ENCODE results near the gene CYP2E1. TPM values are rescaled to one million over a fixed set of nuclear protein-coding genes. Genes with fewer than 3 reads are reported as not detected.

The CYP2E1 gene
- total RNA-seq, 1 experiment from 2014 or later, result 0.13 TPM

GRCh38 chr10:133523631-133524203 is 3.4 kb upstream of the CYP2E1 start:
- Mint-ChIP-seq H3K4me3 (no peak overlapping the region), H3K27ac (no peak overlapping the region), H3K36me3 (ENCODE audit: insufficient read depth in 1 of 3, low read depth in 3 of 3) (peaks cover 0 to 8% (median 0%) of the 10 kb centered on the region in 3 experiments; a peak in 4 of 7 replicates), H3K9me3 (peaks cover 78 to 85% of the 10 kb centered on the region in 2 experiments), H3K4me1 (no peaks in the 10 kb centered on the region), H3K27me3 (ENCODE audit: low read depth) (no peaks in the 10 kb centered on the region)
- Histone ChIP-seq H4K20me1 (ENCODE audit: control insufficient read depth, insufficient read depth, insufficient read length) (no peaks in the 10 kb centered on the region), H3K56ac (ENCODE audit: insufficient read length, low read depth, low read length) (no peak overlapping the region), H2BK20ac (ENCODE audit: low read depth, low read length, poor library complexity, severe bottlenecking) (no peak overlapping the region), H3K27me3 (ENCODE audit: insufficient read depth, low read length) (no peaks in the 10 kb centered on the region), H2AK5ac (ENCODE audit: insufficient read length, low read length) (no peak overlapping the region), H4K5ac (ENCODE audit: insufficient read length, low read depth, low read length) (no peak overlapping the region), H3K14ac (ENCODE audit: insufficient read depth, low read length) (no peak overlapping the region), H2BK120ac (ENCODE audit: low read depth, low read length, poor library complexity, severe bottlenecking) (no peak overlapping the region), H3T11ph (ENCODE audit: low read length) (no peak overlapping the region), H3K4ac (ENCODE audit: low read depth, low read length) (no peak overlapping the region), H3K23me2 (ENCODE audit: insufficient read length, low read depth, low read length, poor library complexity, severe bottlenecking) (no peaks in the 10 kb centered on the region), H3K9ac (ENCODE audit: extremely low read depth, insufficient read length, low read length) (no peak overlapping the region), H3K23ac (ENCODE audit: insufficient read length, low read depth, low read length) (no peak overlapping the region), H2BK5ac (ENCODE audit: insufficient read length, low read length) (no peak overlapping the region), H3K79me2 (ENCODE audit: insufficient read depth, low read length) (no peaks in the 10 kb centered on the region), H3K4me2 (ENCODE audit: insufficient read depth, insufficient read length, low read length) (no peak overlapping the region), H2BK12ac (ENCODE audit: insufficient read length, low read depth, low read length) (no peak overlapping the region), H4K8ac (replicated peaks; ENCODE audit: insufficient read length, low read depth, low read length) (no peak overlapping the region), H3K9me3 (ENCODE audit: control insufficient read depth, low read depth, low read length) (peaks cover 70% of the 10 kb centered on the region), H2AFZ (ENCODE audit: low read length) (no peak overlapping the region), H3K79me1 (ENCODE audit: insufficient read depth, low read depth, low read length, poor library complexity, severe bottlenecking) (no peaks in the 10 kb centered on the region), H3K18ac (ENCODE audit: insufficient read length, low read depth, low read length) (no peak overlapping the region), H4K91ac (ENCODE audit: insufficient read length, low read depth, low read length) (no peak overlapping the region), H3K27ac (ENCODE audit: insufficient read length, low read depth, low read length) (no peak overlapping the region), H2BK15ac (ENCODE audit: low read depth, low read length) (no peak overlapping the region), H3K4me1 (ENCODE audit: insufficient read depth, low read length) (no peaks in the 10 kb centered on the region)
- WGBS (ENCODE audit: extremely low coverage, insufficient read length, low lambda C conversion rate), result no CpG with 5 or more reads among the region's 9 CpGs
- TF ChIP-seq CTCF (conservative IDR thresholded peaks at IDR 0.05), result no peak
- DNase-seq, result no peak
